Stimulated activated CD8-positive, alpha-beta memory T cell treated with anti-CD3 and anti-CD28 coated beads, Interleukin-15, amount 100 ng/mL, for 48 hours (primary cell): ENCODE measurements around the gene MLST8.
"Not testable (repeated sequence)": the region's sequence is repeated elsewhere in the genome, so short reads cannot be mapped to it uniquely, and the experiment has no call there.

Experiments
- DNase-seq, 2 donors: peaks; one replicate each; pipeline ENCODE4 v3.0.0-alpha.2; 2020; ENCODE audit warnings: low read depth in 2 of 2

Gene MLST8

GRCh38 chr16:2244926-2245795 lies 39.9 kb downstream of the MLST8 start:
- DNase-seq, result no peak

GRCh38 chr16:2246301-2246885 lies 41.1 kb downstream of the MLST8 start:
- DNase-seq, result no peak

DNA sequence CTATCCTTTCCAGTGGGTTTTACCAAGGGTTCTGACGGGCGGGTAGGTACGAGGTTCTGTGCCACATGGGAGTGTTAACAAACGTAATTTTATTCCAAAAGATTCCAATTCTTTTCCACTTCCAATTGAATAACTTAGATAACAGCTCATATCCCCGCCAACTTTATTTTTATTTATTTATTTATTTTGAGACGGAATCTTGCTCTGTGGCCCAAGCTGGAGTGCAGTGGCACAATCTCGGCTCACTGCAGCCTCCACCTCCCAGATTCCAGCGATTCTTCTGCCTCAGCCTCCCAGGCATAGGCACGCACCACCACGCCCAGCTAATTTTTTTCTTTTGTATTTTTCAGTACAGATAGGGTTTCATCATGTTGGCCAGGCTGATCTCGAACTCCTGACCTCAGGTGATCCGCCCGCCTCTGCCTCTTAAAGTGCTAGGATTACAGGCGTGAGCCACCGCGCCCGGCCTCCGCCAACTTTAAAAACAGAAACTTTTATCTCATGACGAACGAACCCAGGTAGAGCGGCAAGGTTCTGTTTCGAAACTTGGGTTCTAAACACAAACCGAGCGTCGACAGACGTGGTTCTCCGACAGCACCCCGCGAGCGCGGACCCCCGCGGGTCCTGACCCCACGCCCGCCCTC lies 45.5 kb downstream of the MLST8 start:
- peak in 1 of 2 donors; percentile 25 for DNase-seq

- DNase-seq, result peak; percentile 84
Observed at GRCh38 chr16:2251296-2252111, 46.2 kb downstream of the MLST8 start, which contains the start of gene ECI1. TSS of gene ECI1 (minus strand) at chr16:2251587. CDS start at chr16:2251566, 21 bp downstream.

- no peak for DNase-seq
Observed at GRCh38 chr16:2252806-2253148, 47.5 kb downstream of the MLST8 start.

DNA sequence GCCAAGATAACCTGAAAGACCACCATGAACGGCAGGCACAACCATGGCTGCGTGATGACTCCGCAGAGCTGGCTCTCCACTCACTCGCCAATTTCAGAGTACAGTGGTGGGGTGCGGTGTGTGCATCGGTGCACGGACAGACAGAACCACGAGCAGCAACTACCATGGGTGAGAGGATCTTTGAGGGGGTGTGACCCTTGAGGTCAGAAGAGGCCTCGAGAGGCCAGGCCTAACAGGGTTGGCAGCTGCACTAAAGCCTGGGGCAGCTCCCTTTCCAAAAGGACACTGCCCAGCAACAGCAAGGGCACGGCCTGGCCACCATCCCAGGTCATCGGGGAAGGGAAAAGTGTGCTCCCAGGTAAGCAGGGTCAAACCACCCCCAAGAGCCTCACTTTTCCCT lies 48.0 kb downstream of the MLST8 start:
- no peak for DNase-seq

DNA sequence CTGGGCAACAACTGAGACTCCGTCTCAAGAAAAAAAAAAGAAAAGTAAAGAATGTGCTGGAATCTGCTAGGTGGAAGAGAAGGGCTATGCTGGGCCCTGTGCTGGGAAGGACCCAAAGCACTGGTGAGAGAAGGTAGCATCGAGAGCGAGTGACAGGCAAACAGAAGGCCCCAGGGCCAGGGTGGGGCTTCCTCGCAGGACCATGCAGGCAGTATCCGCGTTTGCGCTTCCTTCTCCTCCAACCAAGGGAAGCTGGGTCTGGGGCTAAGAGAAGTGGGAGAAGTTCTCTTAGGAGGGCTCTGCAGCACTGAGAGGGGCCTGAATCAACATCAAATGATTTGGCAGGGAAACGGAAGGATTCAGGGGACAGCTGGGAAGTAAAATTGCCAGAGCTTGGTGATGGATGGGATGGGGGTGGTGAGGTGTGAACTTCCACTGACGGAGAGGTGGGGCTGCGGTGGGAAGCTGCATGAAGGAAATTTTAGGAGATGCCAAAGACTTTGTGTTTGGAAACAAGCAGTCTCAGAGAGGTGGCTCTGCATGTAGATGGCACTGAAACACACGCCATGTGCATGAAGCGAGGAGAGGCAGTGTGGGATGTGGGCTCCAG lies 51.4 kb downstream of the MLST8 start:
- no peak for DNase-seq

GRCh38 chr16:2257726-2258125 lies 52.5 kb downstream of the MLST8 start:
- DNase-seq, result no peak

GRCh38 chr16:2258530-2258929 lies 53.3 kb downstream of the MLST8 start:
- DNase-seq, result not testable (repeated sequence)
